Breast epithelium (tissue), 3 donors: ENCODE results near the gene KRTAP10-5.

Experiments used
- CTCF ChIP-seq, 3 donors: fragments of 450-650 bp; IDR thresholded peaks; one replicate each; pipeline ENCODE4 v1.5.1; 2016 to 2017; ENCODE audit warnings: antibody characterized with exemption in 3 of 3, mild to moderate bottlenecking in 3 of 3, moderate library complexity in 3 of 3
- POLR2A ChIP-seq: fragments of 450-650 bp; IDR thresholded peaks from one replicate; pipeline ENCODE4 v1.6.1; 2016; ENCODE audit warnings: antibody characterized with exemption, mild to moderate bottlenecking, moderate library complexity
- POLR2AphosphoS5 ChIP-seq, 3 donors: sonication (generic); formaldehyde crosslinking; IDR thresholded peaks; one replicate each; pipeline ENCODE4 v1.6.1; 2017; ENCODE audit warnings: antibody characterized with exemption in 3 of 3

GRCh38 chr21:44548922-44549321 lies 31.5 kb downstream of the KRTAP10-5 start:
- TF ChIP-seq POLR2A (no peak), CTCF (IDR thresholded peaks at IDR 0.05) (no peak), POLR2AphosphoS5 (IDR thresholded peaks at IDR 0.05) (no peak)
